ENCODE results near the gene BLOC1S1. TPM values are rescaled to one million over a fixed set of nuclear protein-coding genes. Genes with fewer than 3 reads are reported as not detected.

BLOC1S1 gene
- total and polyA plus RNA-seq, 10 of the 15 experiments (the other 5 are each of a cell fraction or from before 2014, with no cell fraction given): 126 to 285 (median 166) TPM

- TF ChIP-seq STAT3 (IDR thresholded peaks at IDR 0.05; ENCODE audit: low read depth, low read length): no peak
- TF ChIP-seq ATF7 (IDR thresholded peaks at IDR 0.05; ENCODE audit: low read depth): peak; percentile 50; the same call in 1 of the 2 replicates
- TF ChIP-seq ZBTB40 (IDR thresholded peaks at IDR 0.05; ENCODE audit: borderline replicate concordance): peak; percentile 76; the same call in 1 of the 2 replicates
- TF ChIP-seq BRCA1 (IDR thresholded peaks at IDR 0.05; ENCODE audit: low read depth, low read length): no peak
- TF ChIP-seq NRF1 (conservative IDR thresholded peaks at IDR 0.05; ENCODE audit: low read depth, low read length): no peak
- 0 out of 2 replicates have a peak, but pooled peaks have one; percentile 26 for TF ChIP-seq HCFC1 (IDR thresholded peaks at IDR 0.05; ENCODE audit: low read length)
- TF ChIP-seq POLR2AphosphoS5 (IDR thresholded peaks at IDR 0.05; ENCODE audit: low read length): 0 out of 2 replicates have a peak, but pooled peaks have one; percentile 31
- TF ChIP-seq PAX8 (IDR thresholded peaks at IDR 0.05): no peak
- TF ChIP-seq RB1 (IDR thresholded peaks at IDR 0.05; ENCODE audit: borderline replicate concordance): 0 out of 2 replicates have a peak, but pooled peaks have one; percentile 8
- TF ChIP-seq RCOR1 (conservative IDR thresholded peaks at IDR 0.05; ENCODE audit: low read depth, low read length): no peak
- TF ChIP-seq IRF4 (IDR thresholded peaks at IDR 0.05; ENCODE audit: low read depth, low read length): no peak
- TF ChIP-seq ZNF274 (IDR thresholded peaks at IDR 0.05; ENCODE audit: insufficient read depth, insufficient read length): no peak
- peak; percentile 43; the same call in 1 of the 2 replicates for TF ChIP-seq FOXK2 (IDR thresholded peaks at IDR 0.05)
- no peak for TF ChIP-seq NR2C2 (IDR thresholded peaks at IDR 0.05; ENCODE audit: borderline replicate concordance, control insufficient read depth, insufficient read length, low read depth)
- TF ChIP-seq MEF2A (IDR thresholded peaks at IDR 0.05; ENCODE audit: insufficient read depth, low read depth, low read length): no peak
- 0 out of 2 replicates have a peak, but pooled peaks have one; percentile 11 for TF ChIP-seq IRF3 (IDR thresholded peaks at IDR 0.05)
- no peak for TF ChIP-seq ETV6 (conservative IDR thresholded peaks at IDR 0.05 in 1 of 2, IDR thresholded peaks at IDR 0.05 in 1 of 2; ENCODE audit: borderline replicate concordance in 1 of 2, low read depth in 1 of 2)
- no peak for TF ChIP-seq E2F4 (IDR thresholded peaks at IDR 0.05; ENCODE audit: low read depth, low read length)
- peak; percentile 37 for TF ChIP-seq RELA (IDR thresholded peaks at IDR 0.05; ENCODE audit: borderline replicate concordance, partially characterized antibody)
Observed at GRCh38 chr12:55738123-55739024, 22.5 kb downstream of the BLOC1S1 start (continued).

Data from GM12878 (cell line).